Adrenal gland (tissue), 12 donors: ENCODE measurements around the gene OSGIN1. TPM values are rescaled to one million over a fixed set of nuclear protein-coding genes. Genes with fewer than 3 reads are reported as not detected.

Experiments
- DNase-seq, 7 donors: peaks; one replicate each; pipeline ENCODE4 v3.0.0-alpha.2; 2019 to 2020
- H3K27ac ChIP-seq, 5 donors: fragments of 200-600 bp; sonication (generic) in 4 of 5; 1 replicate in 3 of 5; 2 replicates in 2 of 5; pipeline versions ENCODE4 v1.5.1 to v1.8.0; 2016 to 2020; ENCODE audit warnings: mild to moderate bottlenecking in 1 of 5
- H3K27me3 ChIP-seq: fragments of 200-600 bp; 2 replicates; pipeline ENCODE4 v1.8.0; 2021
- H3K36me3 ChIP-seq, 2 donors: fragments of 200-600 bp; replicated peaks in 1 of 2; 1 replicate in 1 of 2; 2 replicates in 1 of 2; pipeline versions ENCODE4 v1.5.1 to v1.8.0; 2018 to 2022
- H3K4me1 ChIP-seq, 2 donors: fragments of 200-600 bp; replicated peaks in 1 of 2; 1 replicate in 1 of 2; 2 replicates in 1 of 2; pipeline versions ENCODE4 v1.5.1 to v1.8.0; 2018 to 2021
- H3K4me3 ChIP-seq, 4 donors: fragments of 200-600 bp; sonication (generic) in 3 of 4; one replicate each; pipeline ENCODE4 v1.5.1; 2016 to 2018
- H3K9me3 ChIP-seq, 3 donors: fragments of 200-600 bp; sonication (generic) in 1 of 3; replicated peaks in 1 of 3; 1 replicate in 2 of 3; 2 replicates in 1 of 3; pipeline versions ENCODE4 v1.5.1 to v1.8.0; 2016 to 2021
- CTCF ChIP-seq, 6 experiments: fragments of 450-650 bp in 4 of 6; fragments of 200-600 bp in 2 of 6; sonication (generic) in 1 of 6; IDR thresholded peaks; 1 replicate in 5 of 6; 2 replicates in 1 of 6; pipeline versions ENCODE4 v1.5.1 to v1.8.0; 2016 to 2021; ENCODE audit warnings: antibody characterized with exemption in 6 of 6, mild to moderate bottlenecking in 2 of 6, moderate library complexity in 1 of 6
- POLR2A ChIP-seq, 2 donors: fragments of 450-650 bp; IDR thresholded peaks; one replicate each; pipeline ENCODE4 v1.6.1; 2017; ENCODE audit warnings: antibody characterized with exemption in 2 of 2, mild to moderate bottlenecking in 2 of 2, moderate library complexity in 1 of 2
- WGBS, 4 donors: extraction: QIAGEN DNeasy Blood & Tissue Kit in 2 of 4; methylation state at CpG; one replicate each; pipeline versions ENCODE4 v1.1.5 to v1.1.7; 2013 to 2017; 5-methylcytosine and 5-hydroxymethylcytosine counted together
- intact Hi-C, 2 donors: fragments of 100-400 bp; cut with DNase I; formaldehyde crosslinking; loops; one replicate each; pipeline versions ENCODE4 v1.14.1 to v1.15.0; 2022 to 2023
- polyA plus RNA-seq, 3 donors: library from polyadenylated mRNA; stranded (reverse); fragments of 200-250 nt in 2 of 3; fragments of 350-450 nt in 1 of 3; fragmentation: Illumina TruSeq in 1 of 3; extraction: RNeasy Lipid Tissue Mini Kit (QIAGEN cat#74804) in 1 of 3; gene quantifications; one replicate each; pipeline ENCODE4 v1.2.3, GENCODE V29; 2013 to 2014
- total RNA-seq, 9 donors: library from RNA; depleted of rRNA in 4 of 9; stranded (reverse); fragments of >200 nt in 4 of 9; fragments of 120-200 nt in 1 of 9; fragmentation: NEBNext Ultra II Directional in 1 of 9; extraction: Animal tissue kit (Norgen Biotek cat#: 25700) in 1 of 9; gene quantifications; one replicate each; pipeline versions ENCODE4 v1.1.0 to v1.2.4, GENCODE V29; 2013 to 2023
- donor health status: healthy with polysubstance abuse.
- donor health status: Bipolar disorder and iron deficiency.
- donor health status: DM: yes; HTN: yes; CAD: no.
- donor health status: DM: no; HTN: no; CAD: no.
- donor health status: DM: no; HTN: no; CAD: no.
- donor health status: DM: yes; HTN: yes; CAD: no.

The OSGIN1 gene
- total and polyA plus RNA-seq, 12 donors = 16.1 to 64.9 (median 19.3) TPM

GRCh38 chr16:83989300-83989699 lies 36.3 kb downstream of the OSGIN1 start:
- H3K27me3 ChIP-seq = no peaks in the 10 kb centered on the region
- TF ChIP-seq POLR2A (IDR thresholded peaks at IDR 0.05) = no peak
- TF ChIP-seq CTCF (IDR thresholded peaks at IDR 0.05) = no peak
- no peak for DNase-seq
- 56 to 69% (median 61%) methylated on average over 7 to 8 of the region's 8 CpGs for WGBS, 4 donors
- no peaks in the 10 kb centered on the region for H3K4me1 ChIP-seq
- H3K36me3 ChIP-seq = no peaks in the 10 kb centered on the region
- H3K9me3 ChIP-seq = no peaks in the 10 kb centered on the region
- intact Hi-C loops = no loop called here
- H3K27ac ChIP-seq = no peak overlapping the region
- H3K4me3 ChIP-seq = no peak overlapping the region

GRCh38 chr16:83990492-83990891 lies 37.5 kb downstream of the OSGIN1 start:
- H3K9me3 ChIP-seq = no peaks in the 10 kb centered on the region
- H3K27ac ChIP-seq = no peak overlapping the region
- H3K36me3 ChIP-seq = no peaks in the 10 kb centered on the region
- no peak overlapping the region for H3K4me3 ChIP-seq
- WGBS, 4 donors = 91 to 96% (median 92%) methylated on average over 5 to 11 of the region's 11 CpGs
- intact Hi-C loops = no loop called here
- TF ChIP-seq CTCF (IDR thresholded peaks at IDR 0.05) (no peak), POLR2A (IDR thresholded peaks at IDR 0.05) (no peak)
- no peaks in the 10 kb centered on the region for H3K4me1 ChIP-seq
- no peak for DNase-seq
- H3K27me3 ChIP-seq = no peaks in the 10 kb centered on the region

GRCh38 chr16:83992624-83993023 lies 39.6 kb downstream of the OSGIN1 start:
- 51 to 66% (median 62%) methylated on average over 4 to 6 of the region's 6 CpGs for WGBS, 4 donors
- TF ChIP-seq POLR2A (IDR thresholded peaks at IDR 0.05) (no peak), CTCF (IDR thresholded peaks at IDR 0.05) (no peak)
- Histone ChIP-seq H3K36me3 (no peaks in the 10 kb centered on the region), H3K27ac (peak overlapping the region in 2 of 5 donors; percentile 10 to 12), H3K4me3 (no peak overlapping the region), H3K4me1 (no peaks in the 10 kb centered on the region), H3K27me3 (no peaks in the 10 kb centered on the region), H3K9me3 (no peaks in the 10 kb centered on the region)
- intact Hi-C loops = no loop called here
- peak; percentile 53 to 74 (median 62) for DNase-seq

GRCh38 chr16:83994087-83994486 lies 41.0 kb downstream of the OSGIN1 start:
- Histone ChIP-seq H3K9me3 (no peaks in the 10 kb centered on the region), H3K4me3 (no peak overlapping the region), H3K4me1 (no peaks in the 10 kb centered on the region), H3K27ac (no peak overlapping the region), H3K36me3 (no peaks in the 10 kb centered on the region), H3K27me3 (no peaks in the 10 kb centered on the region)
- intact Hi-C loops = no loop called here
- TF ChIP-seq CTCF (IDR thresholded peaks at IDR 0.05) = no peak
- no peak for TF ChIP-seq POLR2A (IDR thresholded peaks at IDR 0.05)
- DNase-seq = peak in 4 of 7 donors; percentile 25 to 41 (median 34)
- WGBS, 4 donors = 81 to 85% (median 84%) methylated on average over 6 to 8 of the region's 8 CpGs
